ENCODE results near the gene CPA5. TPM values are rescaled to one million over a fixed set of nuclear protein-coding genes. Genes with fewer than 3 reads are reported as not detected.

The CPA5 gene
- total and polyA plus RNA-seq, 2 of the 8 experiments (the other 6 are each of a cell fraction or from before 2014, with no cell fraction given): 0.12 TPM; not detected in 1

- H3K56ac ChIP-seq (replicated peaks; ENCODE audit: insufficient read length, low read depth, low read length): no peak overlapping the region
- no peak overlapping the region for H2AK5ac ChIP-seq (ENCODE audit: low read depth, low read length)
- H3K27ac ChIP-seq (ENCODE audit: low read depth, low read length): no peak overlapping the region
- H3K14ac ChIP-seq (ENCODE audit: insufficient read length): no peak overlapping the region
- peaks cover 0 to 4% (median 0%) of the 10 kb centered on the region in 4 experiments; a peak in 1 of 7 replicates for H3K4me1 ChIP-seq (replicated peaks in 1 of 4; ENCODE audit: control insufficient read depth in 3 of 4, insufficient read depth in 4 of 4, low read length in 3 of 4)
- H2BK15ac ChIP-seq (ENCODE audit: low read length): no peak overlapping the region
- no peaks in the 10 kb centered on the region for H3K9me3 ChIP-seq (ENCODE audit: insufficient read depth in 2 of 2, low read depth in 1 of 2, low read length in 1 of 2)
- no peak overlapping the region for H3K4ac ChIP-seq (replicated peaks; ENCODE audit: insufficient read length, low read depth, low read length)
- POLR2A ChIA-PET (ENCODE audit: partially characterized antibody): no interaction called here
- CTCF ChIA-PET (ENCODE audit: partially characterized antibody): no interaction called here
- no peak overlapping the region for H2BK20ac ChIP-seq (ENCODE audit: low read length)
- no peak overlapping the region for H2AFZ ChIP-seq (ENCODE audit: low read length)
- no peak overlapping the region for H4K5ac ChIP-seq (ENCODE audit: insufficient read length, low read depth, low read length)
- H2BK120ac ChIP-seq (replicated peaks; ENCODE audit: low read depth, low read length): no peak overlapping the region
- no peak overlapping the region for H4K8ac ChIP-seq (ENCODE audit: extremely low read depth, insufficient read depth, low read length)
- H3K36me3 ChIP-seq (ENCODE audit: control insufficient read depth in 2 of 4, insufficient read depth in 4 of 4, low read length in 3 of 4): no peaks in the 10 kb centered on the region
- FAIRE-seq: no peak
- no peak overlapping the region for H2BK5ac ChIP-seq (ENCODE audit: low read depth, low read length)
- H3K9ac ChIP-seq (replicated peaks in 1 of 4; ENCODE audit: extremely low read depth in 1 of 4, low read depth in 3 of 4, low read length in 3 of 4): no peak overlapping the region
- H3K23ac ChIP-seq (ENCODE audit: insufficient read length): no peak overlapping the region
- H3K23me2 ChIP-seq (ENCODE audit: low read depth, low read length): peaks cover 2% of the 10 kb centered on the region; the same call in 1 of the 2 replicates
- H4K20me1 ChIP-seq (replicated peaks in 1 of 2; ENCODE audit: control insufficient read depth in 1 of 2, insufficient read depth in 2 of 2, low read length in 2 of 2): no peaks in the 10 kb centered on the region
- DNase-seq (ENCODE audit: low read depth in 1 of 2, low spot score in 2 of 2): no peak
- H3K27me3 ChIP-seq (replicated peaks in 1 of 4; ENCODE audit: control insufficient read depth in 3 of 4, extremely low read depth in 1 of 4, insufficient read depth in 3 of 4, low read length in 3 of 4): no peaks in the 10 kb centered on the region
- no peak overlapping the region for H3K18ac ChIP-seq (ENCODE audit: extremely low read depth, low read length)
- H3K4me2 ChIP-seq (ENCODE audit: insufficient read depth in 1 of 2, low read depth in 2 of 2, low read length in 2 of 2): no peak overlapping the region
- H3K79me1 ChIP-seq (ENCODE audit: low read depth, low read length): no peaks in the 10 kb centered on the region
- no peak overlapping the region for H2BK12ac ChIP-seq (ENCODE audit: low read depth, low read length)
- H4K91ac ChIP-seq (replicated peaks; ENCODE audit: insufficient read length, low read length): no peak overlapping the region
- no peak for TF ChIP-seq RFX5 (IDR thresholded peaks at IDR 0.05; ENCODE audit: borderline replicate concordance, low read depth, low read length)
- no peak for TF ChIP-seq CTBP2 (IDR thresholded peaks at IDR 0.05; ENCODE audit: borderline replicate concordance, insufficient read depth, insufficient read length, low read length)
- no peak for TF ChIP-seq RBBP5 (IDR thresholded peaks at IDR 0.05; ENCODE audit: borderline replicate concordance, low read depth, low read length)
- TF ChIP-seq POU5F1 (IDR thresholded peaks at IDR 0.05; ENCODE audit: low read depth, low read length): no peak
- TF ChIP-seq CBX8 (IDR thresholded peaks at IDR 0.05; ENCODE audit: borderline replicate concordance, low read depth, low read length): no peak
- H3K4me3 ChIP-seq (ENCODE audit: extremely low read depth in 1 of 4, insufficient read depth in 2 of 4, low read depth in 3 of 4, low read length in 4 of 4): no peak overlapping the region
- whole genome bisulfite sequencing, 2 experiments (ENCODE audit: extremely low coverage in 1 of 2, insufficient coverage in 1 of 2, insufficient read length in 1 of 2, insufficient replicate concordance in 2 of 2, low coverage in 1 of 2, low lambda C conversion rate in 2 of 2, missing lambda C conversion rate in 1 of 2): 91% methylated on average over 1 of the region's 1 CpG; no CpG with 5 or more reads in 1 of the 2 experiments
- H3K79me2 ChIP-seq (ENCODE audit: control insufficient read depth in 1 of 2, insufficient read depth in 2 of 2, low read length in 2 of 2): no peaks in the 10 kb centered on the region
Observed at GRCh38 chr7:130319541-130319940, 25.1 kb upstream of the CPA5 start.

Data from H1 (cell line).